Measurements from ENCODE around the gene TMEM182.

Gene TMEM182

DNA sequence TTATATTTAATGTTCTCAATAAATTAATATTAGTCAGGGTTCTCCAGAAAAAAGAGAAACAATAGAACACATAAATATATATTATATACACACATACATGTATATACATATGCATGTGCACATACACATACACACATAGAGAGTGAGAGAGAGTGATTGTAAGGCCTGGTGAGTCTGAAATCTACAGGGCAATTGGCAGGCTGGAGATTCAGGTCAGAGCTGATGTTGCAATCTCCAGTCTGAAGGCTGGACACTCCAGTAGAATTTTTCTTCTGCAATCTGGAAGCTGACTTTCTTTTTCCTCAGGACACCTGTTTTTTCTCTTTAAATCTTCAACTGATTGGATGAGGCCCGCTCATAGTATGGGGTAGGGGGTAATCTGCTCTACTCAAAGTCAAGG lies 3.2 kb downstream of the TMEM182 start:
- no peak for DNase-seq

DNA sequence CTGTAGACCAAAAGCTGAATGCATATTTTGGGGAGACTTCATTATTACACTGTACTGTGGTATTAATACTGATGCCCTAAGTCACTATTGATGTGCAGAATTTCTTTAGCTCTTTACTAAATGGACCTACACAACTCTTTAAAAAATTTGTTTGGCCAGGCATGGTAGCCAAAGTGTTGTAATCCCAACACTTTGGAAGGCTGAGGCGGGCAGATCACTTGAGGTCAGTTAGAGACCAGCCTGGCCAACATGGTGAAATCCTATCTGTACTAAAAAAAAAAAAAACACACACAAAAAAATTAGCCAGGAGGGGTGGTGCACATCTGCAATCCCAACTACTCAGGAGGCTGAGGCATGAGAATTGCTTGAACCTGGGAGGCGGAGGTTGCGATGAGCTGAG lies 6.4 kb downstream of the TMEM182 start:
- DNase-seq: no peak

DNA sequence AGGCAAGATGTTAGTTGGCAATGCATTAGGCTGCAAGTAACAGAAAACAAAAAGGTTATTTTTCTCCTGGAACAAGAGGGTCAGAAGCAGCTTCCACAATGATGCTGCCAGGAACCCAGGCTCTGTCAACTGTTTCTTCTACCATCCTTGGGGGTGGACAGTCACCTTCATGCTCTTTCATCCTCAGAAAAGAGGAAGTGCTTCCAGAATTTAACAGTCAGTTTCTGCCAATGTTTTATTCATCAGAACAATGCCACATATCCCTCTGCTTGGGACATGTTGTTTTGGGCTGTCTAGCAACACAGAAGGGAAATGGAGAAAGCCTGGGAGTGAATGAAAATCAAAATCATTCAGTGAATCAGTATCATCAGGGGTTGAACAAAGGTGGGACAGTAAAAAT lies 7.1 kb downstream of the TMEM182 start:
- DNase-seq: no peak

DNA sequence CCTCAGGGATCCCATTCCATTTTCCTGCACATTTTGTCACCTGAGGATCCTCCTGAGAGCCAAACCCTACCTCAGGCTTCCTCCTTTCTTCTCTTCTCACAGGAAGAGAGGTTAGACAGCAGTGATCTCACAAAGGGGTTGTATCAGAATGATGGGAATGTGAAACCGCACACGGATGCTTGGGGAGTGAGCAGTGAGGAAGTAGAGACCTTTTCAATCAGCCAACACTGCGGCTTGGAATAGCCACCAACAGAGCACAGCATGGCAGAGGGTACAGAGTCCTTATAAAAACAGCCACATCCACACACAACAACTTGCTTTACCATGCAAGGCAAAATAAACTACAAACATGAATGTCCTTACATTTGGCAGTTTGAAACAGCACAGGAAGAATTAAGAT lies 8.7 kb downstream of the TMEM182 start:
- no peak for DNase-seq

DNA sequence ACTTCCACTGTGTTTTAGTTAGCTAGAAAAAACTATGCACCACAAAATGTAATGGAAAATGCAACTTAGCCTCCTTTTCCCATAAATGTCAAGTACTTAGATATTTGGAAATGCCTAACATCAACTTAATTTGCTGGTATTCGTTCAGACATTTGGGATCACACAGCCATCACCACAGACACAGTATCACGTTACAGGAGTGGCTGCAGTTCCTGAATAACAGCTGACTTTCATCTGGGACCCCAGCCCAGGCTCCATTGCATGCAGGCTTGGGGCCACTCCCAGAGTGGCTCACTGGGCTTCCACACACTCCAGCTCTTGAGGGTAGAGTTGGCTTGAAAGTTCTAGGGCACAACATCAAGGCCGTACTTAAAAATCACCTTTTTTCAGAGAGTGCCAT lies 9.3 kb downstream of the TMEM182 start:
- no peak for DNase-seq

DNA sequence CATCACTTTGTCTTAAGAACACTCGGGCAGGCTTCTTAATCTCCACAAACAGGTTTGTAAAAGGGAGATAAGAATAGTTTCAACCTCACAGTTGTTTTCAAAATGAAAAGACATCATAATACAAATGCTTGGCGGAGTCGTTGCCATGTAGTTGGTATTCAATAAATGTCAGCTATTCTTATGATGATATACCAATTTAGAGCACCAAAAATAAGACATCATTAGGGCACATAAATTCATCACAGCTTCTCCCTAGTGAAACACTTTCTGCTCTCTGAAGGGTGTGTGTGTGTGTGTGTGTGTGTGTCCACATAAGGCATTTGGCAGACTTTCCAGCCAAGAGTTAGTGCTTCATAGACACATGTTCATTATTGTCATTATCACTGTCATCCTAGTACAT lies 10.8 kb downstream of the TMEM182 start:
- no peak for DNase-seq

DNA sequence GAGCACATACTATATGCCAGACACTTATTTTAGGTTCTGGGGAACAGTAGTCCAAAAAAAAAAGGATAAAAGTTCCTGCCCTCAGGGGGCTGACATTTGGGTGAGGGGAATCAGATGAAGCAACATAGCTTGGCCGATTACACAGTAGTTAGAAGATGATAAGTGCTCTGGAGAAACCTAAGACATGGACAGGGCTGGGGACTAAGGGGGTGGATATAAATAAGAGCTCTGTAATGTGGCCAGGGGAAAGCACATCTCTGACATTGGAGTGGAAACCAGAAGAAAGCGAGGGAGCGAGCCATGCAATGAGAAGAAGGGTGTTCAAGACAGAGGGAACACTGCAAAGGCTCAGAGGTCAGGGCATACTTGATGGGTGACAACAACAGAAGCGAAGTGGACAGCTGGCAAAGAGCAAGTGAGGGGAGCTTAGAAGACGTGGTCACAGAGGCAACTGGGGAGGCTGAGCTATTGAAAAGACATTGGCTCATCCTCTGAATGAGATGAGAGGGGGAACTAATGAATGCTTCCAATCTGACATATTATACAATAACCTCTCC lies 11.4 kb downstream of the TMEM182 start:
- DNase-seq: no peak

DNA sequence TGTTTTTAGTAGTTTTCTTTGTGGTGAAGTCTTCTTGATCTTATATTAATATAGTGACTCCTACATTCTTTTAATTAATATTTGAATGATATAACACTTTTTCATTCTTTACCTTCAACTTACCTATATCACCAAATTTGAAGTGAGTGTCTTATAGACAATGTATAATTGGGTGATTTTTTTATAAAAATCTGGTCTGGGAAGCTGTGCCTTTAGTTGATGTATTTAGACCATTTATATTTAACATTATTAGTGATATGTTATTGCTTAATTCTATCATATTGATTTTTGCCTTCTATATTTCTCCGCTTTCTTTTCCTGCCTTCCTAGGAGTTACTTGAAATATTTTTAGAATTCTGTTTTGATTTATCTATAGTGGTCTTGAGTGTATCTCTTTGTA lies 16.4 kb downstream of the TMEM182 start:
- no peak for DNase-seq

DNA sequence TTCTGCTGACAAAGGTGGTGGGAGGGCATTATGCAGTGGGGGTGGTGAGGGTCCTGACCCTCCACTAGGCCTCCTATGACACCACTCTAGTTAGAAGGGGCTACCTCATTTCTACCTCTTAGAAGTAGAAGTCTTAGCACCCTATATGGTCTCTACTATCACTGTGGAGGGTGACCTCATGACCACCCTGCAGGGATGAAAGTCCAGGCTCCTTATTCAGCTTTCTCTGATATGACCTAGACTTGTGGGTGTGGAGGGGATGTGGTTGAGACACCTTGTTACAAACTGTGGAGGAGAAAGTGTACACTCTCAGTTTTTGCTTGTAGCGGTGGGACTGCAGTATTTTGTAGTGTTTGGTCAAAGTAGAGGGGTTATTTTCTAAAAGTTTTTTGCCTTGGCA lies 18.6 kb downstream of the TMEM182 start:
- DNase-seq: no peak

DNA sequence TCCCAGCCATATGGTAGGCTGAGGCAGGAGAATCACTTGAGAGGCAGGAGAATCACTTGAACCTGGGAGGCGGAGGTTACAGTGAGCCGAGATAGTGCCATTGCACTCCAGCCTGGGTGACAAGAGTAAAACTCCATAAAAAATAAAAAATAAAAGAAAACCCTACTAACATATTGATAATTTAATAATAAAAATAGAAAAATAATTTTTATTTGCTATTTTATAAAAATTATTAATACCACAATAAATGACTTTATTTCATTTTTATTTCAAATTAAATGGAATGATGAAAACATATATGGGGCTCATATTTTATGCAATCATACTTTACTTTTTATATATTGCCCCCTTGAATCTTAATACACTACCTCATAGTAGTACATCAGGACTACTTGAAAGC lies 20.4 kb downstream of the TMEM182 start:
- DNase-seq: no peak

DNA sequence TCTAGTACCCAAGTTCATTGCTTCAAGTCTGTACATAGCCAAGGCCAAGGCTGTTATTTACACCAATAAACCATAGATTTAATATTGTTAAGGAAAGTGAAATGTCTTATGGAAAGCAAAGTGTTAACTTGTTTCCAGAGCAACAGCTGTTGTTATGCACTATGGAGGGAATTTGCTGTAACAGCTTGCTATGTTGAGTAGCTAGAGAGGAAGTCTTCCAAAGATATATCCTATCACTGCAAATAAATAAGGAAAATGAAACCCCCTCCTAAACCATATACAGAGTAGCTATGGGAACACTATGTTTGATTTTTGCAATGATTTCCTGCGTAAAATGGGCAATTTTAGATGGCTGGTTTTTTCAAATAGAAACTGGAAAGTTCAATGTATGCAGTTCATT lies 21.1 kb downstream of the TMEM182 start:
- no peak for DNase-seq

DNA sequence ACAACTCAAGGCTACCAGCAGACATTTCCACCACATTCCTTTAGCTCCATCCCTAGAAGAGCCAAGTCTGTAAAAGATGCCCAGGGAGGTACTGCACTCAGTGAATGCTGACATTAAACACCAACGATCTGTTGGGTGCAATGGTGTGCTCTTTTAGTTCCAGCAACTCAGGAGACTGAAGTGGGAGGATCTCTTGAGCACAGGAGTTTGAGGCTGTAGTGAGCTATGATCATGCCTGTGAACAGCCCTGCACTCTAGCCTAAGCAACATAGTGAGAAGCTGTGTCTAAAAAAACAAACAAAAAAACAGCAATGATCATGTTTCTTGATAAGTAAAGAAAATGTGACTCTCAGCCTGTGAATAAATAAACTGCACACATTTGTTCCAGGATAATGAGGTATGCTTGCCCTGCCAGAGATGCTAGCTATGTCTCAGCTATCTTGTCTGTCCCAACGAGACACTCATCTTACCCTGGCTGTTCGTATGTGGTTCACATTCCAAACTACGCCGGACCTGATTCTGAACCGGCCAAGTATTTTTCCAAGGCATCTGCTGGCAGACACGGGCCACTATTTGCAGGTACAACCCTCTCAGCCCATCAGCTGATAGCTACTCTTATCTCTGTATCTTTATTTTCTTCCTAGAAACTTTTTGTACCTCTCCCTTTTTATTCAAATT lies 21.8 kb downstream of the TMEM182 start:
- DNase-seq: no peak

DNA sequence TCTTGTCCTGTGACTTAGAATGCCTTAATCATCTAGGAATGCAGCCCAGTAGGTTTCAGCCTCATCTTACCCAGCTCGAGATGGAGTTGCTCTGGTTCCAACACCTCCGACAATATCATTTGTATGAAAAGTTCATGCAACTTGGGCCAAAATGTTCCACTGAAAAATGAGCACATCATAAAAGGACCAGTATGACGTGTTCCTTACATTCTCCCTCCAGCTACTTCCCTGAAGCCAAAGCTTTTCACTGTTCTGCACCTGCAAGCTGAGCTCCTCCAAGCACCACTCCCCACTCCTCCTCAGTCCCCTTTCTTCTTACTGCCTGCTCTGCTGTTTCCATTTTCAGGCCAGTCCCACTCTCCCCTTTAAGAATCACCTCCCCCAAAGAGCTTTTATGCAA lies 23.1 kb downstream of the TMEM182 start:
- no peak for DNase-seq

DNA sequence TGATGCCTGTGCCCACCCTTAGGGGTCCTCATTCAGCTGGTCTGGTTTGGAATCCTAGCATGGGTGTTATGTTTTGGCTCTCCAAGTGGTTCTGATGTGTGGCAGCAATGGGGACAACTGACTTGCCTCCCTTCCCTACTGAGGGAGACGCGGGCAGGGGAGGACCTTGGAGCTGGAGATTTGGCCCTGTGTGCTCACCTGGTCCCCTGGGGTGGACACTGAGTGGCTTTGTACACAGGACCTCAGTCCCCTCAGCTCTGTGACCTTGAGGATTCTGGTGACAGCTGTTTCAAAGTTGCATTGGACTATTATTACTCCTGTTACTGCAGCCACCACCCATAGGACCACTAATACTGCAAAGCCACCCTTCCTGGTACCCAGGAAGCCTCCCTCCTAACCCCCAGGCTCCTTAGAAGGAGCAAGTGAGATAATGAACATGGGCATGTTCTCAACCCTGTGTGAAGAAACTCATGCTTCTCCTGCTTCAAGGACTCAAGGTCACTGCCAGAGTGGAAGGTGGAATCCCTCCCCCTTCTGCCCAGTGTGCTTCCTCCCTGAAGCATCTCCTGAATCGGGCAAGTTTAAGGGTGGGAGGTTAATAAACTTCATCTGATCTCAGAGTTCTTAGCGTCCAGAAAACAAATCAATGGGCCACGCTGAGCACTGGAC lies 26.5 kb downstream of the TMEM182 start:
- DNase-seq: no peak

DNA sequence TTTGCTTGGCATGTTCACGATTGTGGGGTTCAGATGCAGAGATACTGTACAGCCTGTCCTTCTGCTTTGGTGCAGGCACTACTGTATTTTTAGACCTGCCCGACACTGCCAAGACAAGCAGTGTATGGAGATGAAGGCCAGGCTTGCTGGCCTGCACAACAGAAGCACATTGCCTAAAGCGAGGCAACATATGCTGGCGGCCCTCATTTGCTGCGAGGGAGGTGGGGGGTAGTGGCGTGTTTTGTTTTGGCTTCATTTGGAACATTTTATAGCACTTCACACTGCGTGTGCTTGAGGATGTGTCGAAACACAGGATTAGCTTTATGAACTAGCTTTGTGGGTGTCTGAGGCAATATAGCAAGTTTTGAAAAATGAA lies 27.0 kb downstream of the TMEM182 start:
- no peak for DNase-seq

DNA sequence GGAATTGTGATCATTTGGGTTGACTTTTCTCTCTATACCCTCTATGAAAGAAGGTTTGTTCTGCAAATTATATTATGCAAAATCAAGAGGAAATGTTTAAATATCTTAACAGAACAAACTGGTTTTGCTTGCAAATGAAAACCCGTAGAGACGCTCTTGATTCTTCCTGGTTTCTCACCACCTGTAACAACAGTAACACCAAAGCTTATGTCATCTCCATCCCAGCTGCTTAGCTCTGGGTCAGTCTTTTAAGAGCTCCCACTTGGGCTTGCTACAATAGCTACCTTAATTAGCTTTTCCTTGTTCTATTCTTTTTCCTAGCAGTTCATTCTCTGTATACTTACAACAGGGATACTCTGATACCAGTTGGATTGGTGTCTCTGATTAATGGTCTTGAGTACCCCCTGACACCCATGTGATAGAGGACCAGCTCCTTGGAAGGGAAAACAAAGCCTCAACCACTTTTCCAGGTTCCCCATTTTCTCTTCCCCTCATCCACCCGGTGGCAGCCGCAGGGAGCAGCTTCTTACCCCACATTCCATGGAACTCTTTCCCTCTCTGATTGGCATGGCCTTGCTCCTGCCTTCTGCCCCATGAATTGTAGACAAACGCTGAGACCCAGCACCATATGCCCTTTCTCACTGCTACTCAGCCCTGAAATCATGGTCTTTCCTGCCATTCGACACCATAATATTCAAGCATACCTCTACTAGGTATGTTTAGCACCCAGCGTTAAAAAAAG lies 27.7 kb downstream of the TMEM182 start:
- DNase-seq: no peak

DNA sequence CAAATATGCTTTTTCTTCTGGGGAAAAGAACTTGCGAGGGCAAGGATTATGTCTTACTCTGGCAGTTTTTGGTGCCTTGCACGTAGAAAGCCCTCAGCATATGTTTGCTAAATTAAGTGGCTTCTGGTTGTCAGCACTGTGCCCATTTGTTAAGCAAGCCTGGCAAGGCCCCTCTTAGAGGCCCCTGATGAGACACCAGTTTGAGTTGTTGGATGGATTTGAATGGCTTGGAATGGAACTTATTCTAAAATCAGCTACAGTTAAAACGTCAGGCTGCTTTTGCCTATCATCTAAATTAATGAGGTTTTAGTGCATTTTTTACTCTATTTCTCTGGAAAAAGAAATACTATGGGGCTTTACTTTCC lies 28.2 kb downstream of the TMEM182 start:
- no peak for DNase-seq

DNA sequence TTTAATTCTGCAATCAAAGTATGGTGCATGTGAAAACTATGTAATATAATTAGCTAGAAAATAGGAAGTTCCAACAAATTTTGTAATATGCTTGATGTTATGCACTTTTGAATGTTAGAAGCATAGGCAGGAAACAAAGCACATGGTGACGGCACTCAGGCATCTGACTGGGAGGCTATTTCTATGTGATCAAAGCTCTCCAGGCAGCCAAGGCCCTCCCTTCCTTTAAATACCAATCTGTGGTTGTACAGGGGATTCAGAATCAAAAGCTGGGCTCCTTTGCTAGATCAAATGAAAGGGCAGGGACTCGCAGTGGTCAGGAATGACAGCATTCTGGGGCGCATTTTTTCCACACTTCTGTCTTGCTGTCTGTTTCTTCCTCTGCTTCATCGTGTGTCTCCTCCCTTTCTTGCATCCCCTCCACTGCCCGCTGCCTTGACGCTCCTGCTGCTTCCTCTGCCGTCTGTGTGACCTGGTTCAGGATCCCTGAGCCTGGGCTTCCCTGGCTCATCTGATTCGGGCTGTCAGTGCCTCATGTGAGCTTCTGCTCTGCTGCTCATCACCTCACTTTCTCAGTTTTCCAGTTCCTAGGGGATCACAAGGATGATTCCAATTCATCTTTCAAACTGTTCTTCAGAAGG lies 30.9 kb downstream of the TMEM182 start:
- no peak for DNase-seq

DNA sequence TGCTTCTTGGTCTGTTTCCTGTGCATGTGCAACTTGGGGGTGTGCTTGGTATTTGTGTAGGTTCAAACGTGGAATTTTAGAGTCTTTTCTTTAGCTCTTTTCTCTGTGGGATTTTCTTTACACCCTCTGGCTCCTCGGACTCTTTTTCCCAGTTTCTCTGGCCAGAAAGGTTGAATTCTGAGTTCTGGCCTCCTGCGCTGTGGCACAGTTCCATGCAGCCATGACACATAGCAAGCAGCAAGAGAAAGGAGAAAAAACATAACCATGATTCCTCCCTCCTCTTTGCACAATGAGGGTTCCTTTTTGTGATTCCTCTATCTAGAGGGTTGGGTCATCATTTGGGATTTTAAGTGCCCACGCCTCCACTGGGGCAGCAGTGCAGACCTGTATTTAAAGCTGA lies 33.8 kb downstream of the TMEM182 start:
- DNase-seq: no peak

DNA sequence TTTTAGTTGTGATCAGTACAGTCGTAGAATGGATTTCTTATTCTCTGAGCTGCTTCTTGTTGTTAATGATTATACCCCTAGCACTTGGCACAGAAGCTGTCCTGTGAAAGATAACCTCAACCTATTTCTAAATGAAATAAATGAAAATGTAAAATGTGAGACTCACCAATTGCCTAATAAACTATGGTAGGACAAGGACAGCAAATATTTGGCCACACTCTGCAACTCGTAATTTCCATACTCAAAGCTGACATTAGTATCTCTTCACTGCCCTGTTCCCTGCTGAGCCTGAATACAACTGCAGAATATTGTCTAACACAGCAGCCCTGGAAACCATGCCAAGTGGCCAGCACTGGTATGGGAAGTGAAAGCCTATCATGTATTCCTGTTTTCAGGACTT lies 34.5 kb downstream of the TMEM182 start:
- no peak for DNase-seq

DNA sequence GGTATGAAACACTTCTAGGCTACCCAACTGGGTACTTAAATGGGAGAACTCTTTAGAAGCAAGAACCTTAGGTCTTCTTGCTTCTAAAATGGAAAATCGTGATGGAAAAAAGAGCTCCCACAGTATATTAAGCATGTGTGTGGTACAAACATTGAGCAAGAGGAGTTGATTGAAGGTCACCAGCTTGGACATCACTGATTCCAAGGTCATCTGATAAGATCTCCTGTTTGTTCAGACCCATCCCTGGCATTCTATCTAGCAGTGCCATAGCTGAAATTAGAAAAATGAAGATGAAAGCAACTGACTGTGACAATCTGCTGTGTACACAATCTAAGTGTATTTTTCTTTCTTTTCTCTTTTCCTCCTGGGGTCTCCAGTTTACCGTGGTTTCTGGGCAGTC lies 35.7 kb downstream of the TMEM182 start:
- DNase-seq: no peak

DNA sequence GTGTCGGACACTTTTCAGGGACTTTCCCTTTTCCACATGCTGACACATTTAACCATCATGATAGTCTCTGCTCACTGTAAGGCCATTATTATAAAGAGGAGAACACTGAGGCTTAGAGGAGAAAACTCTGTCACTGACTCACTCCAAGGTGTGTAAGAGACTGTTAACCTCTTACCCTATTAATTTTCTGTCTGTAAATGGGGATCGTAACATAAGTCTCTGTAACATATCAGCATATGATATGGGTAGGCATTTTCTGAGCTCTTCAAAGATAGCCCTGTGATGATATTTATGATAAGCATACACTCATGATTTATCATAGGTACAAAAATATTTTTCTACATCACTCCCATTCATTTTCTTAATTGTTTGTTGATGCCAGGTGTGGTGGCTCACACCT lies 36.4 kb downstream of the TMEM182 start:
- no peak for DNase-seq

All from nucleus accumbens (tissue), 56 donors.